ENCODE results near the gene TMEM147.
A peak's percentile ranks its signal among the peaks of the same experiment; 100 is the strongest.

The TMEM147 gene, protein sequence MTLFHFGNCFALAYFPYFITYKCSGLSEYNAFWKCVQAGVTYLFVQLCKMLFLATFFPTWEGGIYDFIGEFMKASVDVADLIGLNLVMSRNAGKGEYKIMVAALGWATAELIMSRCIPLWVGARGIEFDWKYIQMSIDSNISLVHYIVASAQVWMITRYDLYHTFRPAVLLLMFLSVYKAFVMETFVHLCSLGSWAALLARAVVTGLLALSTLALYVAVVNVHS
- long read RNA-seq, transcript TMEM147-201 (7 exons, 899 nt): major isoform, 76 of 84 reads
- long read RNA-seq, partial matches to known transcripts: 2 of 84 reads
- long read RNA-seq, other reads (novel, unspliced or antisense): 1 of 84 reads

DNA sequence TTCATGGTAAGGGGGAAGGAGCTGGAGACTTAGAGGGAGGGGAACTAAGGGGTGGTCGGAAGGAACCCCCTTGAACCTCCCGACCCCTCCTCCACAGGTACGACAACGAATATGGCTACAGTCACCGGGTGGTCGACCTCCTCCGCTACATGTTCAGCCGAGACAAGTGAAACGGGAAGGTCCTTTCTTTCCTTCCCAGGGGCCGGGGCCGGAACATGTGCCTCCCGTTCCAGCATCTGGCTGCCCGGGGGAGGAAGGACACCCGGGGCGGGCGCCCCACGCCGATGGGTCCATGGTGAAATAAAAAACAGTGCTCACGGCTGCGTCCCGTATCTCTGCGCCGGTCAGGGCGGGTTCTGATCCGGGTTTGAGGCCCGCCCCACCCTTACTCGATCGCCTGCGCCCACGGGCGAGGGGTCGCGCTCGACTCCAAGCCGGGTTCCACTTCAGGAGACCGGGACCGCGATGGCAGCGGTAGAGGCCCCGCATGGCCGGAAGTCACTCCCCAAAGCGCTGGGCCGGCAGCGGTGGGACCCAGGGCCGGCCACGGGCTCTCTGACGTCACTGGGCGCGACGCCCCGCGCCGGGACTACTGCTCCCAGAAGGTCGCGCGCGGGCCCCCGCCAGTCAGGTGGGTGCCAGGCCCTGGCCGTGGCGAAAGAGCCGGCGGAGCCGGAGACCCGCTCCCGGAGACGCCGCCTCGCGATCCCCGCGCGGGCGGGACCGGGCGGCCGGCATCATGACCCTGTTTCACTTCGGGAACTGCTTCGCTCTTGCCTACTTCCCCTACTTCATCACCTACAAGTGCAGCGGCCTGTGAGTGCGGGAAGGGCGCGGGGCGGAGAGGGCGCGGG, at the start of gene TMEM147:
TSS of gene TMEM147 (plus strand) at position 626 of the 854 bp plus-strand sequence. CDS start at position 740, 114 bp downstream.
- peak; percentile 88 to 91 for DNase-seq (ENCODE audit: low read depth in 1 of 2, low spot score in 1 of 2)
- TF ChIP-seq, protein P1, sequence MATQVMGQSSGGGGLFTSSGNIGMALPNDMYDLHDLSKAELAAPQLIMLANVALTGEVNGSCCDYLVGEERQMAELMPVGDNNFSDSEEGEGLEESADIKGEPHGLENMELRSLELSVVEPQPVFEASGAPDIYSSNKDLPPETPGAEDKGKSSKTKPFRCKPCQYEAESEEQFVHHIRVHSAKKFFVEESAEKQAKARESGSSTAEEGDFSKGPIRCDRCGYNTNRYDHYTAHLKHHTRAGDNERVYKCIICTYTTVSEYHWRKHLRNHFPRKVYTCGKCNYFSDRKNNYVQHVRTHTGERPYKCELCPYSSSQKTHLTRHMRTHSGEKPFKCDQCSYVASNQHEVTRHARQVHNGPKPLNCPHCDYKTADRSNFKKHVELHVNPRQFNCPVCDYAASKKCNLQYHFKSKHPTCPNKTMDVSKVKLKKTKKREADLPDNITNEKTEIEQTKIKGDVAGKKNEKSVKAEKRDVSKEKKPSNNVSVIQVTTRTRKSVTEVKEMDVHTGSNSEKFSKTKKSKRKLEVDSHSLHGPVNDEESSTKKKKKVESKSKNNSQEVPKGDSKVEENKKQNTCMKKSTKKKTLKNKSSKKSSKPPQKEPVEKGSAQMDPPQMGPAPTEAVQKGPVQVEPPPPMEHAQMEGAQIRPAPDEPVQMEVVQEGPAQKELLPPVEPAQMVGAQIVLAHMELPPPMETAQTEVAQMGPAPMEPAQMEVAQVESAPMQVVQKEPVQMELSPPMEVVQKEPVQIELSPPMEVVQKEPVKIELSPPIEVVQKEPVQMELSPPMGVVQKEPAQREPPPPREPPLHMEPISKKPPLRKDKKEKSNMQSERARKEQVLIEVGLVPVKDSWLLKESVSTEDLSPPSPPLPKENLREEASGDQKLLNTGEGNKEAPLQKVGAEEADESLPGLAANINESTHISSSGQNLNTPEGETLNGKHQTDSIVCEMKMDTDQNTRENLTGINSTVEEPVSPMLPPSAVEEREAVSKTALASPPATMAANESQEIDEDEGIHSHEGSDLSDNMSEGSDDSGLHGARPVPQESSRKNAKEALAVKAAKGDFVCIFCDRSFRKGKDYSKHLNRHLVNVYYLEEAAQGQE (IDR thresholded peaks at IDR 0.05; ENCODE audit: insufficient replicate concordance, low read depth): no peak
- TF ChIP-seq SPI1 (IDR thresholded peaks at IDR 0.05; ENCODE audit: borderline replicate concordance, low read depth) (no peak), GABPA (IDR thresholded peaks at IDR 0.05; ENCODE audit: low read depth) (0 out of 2 replicates have a peak, but pooled peaks have one; percentile 48), POLR2AphosphoS5 (IDR thresholded peaks at IDR 0.05; ENCODE audit: low read depth) (peak; percentile 75)
- TF ChIP-seq, protein P2, sequence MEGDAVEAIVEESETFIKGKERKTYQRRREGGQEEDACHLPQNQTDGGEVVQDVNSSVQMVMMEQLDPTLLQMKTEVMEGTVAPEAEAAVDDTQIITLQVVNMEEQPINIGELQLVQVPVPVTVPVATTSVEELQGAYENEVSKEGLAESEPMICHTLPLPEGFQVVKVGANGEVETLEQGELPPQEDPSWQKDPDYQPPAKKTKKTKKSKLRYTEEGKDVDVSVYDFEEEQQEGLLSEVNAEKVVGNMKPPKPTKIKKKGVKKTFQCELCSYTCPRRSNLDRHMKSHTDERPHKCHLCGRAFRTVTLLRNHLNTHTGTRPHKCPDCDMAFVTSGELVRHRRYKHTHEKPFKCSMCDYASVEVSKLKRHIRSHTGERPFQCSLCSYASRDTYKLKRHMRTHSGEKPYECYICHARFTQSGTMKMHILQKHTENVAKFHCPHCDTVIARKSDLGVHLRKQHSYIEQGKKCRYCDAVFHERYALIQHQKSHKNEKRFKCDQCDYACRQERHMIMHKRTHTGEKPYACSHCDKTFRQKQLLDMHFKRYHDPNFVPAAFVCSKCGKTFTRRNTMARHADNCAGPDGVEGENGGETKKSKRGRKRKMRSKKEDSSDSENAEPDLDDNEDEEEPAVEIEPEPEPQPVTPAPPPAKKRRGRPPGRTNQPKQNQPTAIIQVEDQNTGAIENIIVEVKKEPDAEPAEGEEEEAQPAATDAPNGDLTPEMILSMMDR (IDR thresholded peaks at IDR 0.05; ENCODE audit: insufficient read depth, low read length): no peak
- peak within 1 kb of the TSS; percentile 94 for H3K4me3 ChIP-seq (replicated peaks; ENCODE audit: insufficient read depth, low read length)
- no peaks in the 10 kb centered on the region for H3K27me3 ChIP-seq (ENCODE audit: insufficient read depth, poor library complexity, severe bottlenecking)
- H3K27ac ChIP-seq (replicated peaks): peak within 1 kb of the TSS; percentile 88

DNA sequence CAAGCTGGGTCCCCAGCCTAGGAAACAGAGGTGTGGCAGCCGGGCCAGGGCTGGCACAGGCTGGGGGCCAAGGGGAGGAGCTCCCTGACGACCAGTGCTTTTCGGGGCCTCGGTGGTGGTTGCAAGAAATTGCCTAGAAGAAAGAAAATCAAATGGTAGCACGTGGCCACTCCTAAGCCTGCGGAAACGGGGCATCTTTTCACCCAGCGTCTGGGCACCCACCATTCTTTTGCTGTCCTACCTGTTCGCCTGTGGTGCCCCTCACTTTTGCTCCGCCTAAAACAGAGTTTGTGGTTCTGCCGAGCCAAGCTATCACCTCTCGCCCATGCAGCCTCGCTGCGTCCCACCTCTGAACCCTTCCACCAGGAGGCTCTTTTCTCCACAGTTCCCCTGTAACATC, 48.0 kb upstream of the TMEM147 start:
- no peak overlapping the region for H3K4me3 ChIP-seq (replicated peaks; ENCODE audit: insufficient read depth, low read length)
- no peak overlapping the region for H3K27ac ChIP-seq (replicated peaks)
- TF ChIP-seq GABPA (IDR thresholded peaks at IDR 0.05; ENCODE audit: low read depth) (no peak), POLR2AphosphoS5 (IDR thresholded peaks at IDR 0.05; ENCODE audit: low read depth) (no peak), SPI1 (IDR thresholded peaks at IDR 0.05; ENCODE audit: borderline replicate concordance, low read depth) (no peak)
- TF ChIP-seq, protein P2 (IDR thresholded peaks at IDR 0.05; ENCODE audit: insufficient read depth, low read length): no peak
- TF ChIP-seq, protein P1 (IDR thresholded peaks at IDR 0.05; ENCODE audit: insufficient replicate concordance, low read depth): no peak
- peaks cover 2% of the 10 kb centered on the region for H3K27me3 ChIP-seq (ENCODE audit: insufficient read depth, poor library complexity, severe bottlenecking)
- no peak for DNase-seq (ENCODE audit: low read depth in 1 of 2, low spot score in 1 of 2)

DNA sequence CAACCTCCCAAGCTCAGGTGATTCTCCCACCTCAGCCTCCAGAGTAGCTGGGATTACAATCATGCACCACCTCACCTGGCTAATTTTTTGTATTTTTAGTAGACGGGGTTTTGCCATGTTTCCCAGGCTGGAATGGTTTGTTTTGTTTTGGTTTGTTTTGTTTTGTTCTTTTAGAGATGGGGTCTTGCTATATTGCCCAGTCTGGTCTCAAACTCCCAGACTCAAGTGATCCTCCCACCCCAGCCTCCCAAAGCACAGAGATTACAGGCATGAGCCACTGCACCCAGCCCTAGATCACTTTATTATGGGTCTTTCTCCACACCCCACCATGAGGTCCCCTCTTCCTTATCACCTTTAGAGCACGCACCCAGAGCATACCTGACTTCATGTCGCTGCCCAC, 47.2 kb upstream of the TMEM147 start:
- Histone ChIP-seq H3K4me3 (replicated peaks; ENCODE audit: insufficient read depth, low read length) (no peak overlapping the region), H3K27ac (replicated peaks) (no peak overlapping the region), H3K27me3 (ENCODE audit: insufficient read depth, poor library complexity, severe bottlenecking) (no peaks in the 10 kb centered on the region)
- DNase-seq (ENCODE audit: low read depth in 1 of 2, low spot score in 1 of 2): no peak
- TF ChIP-seq, protein P1 (IDR thresholded peaks at IDR 0.05; ENCODE audit: insufficient replicate concordance, low read depth): no peak
- TF ChIP-seq, protein P2 (IDR thresholded peaks at IDR 0.05; ENCODE audit: insufficient read depth, low read length): no peak
- TF ChIP-seq POLR2AphosphoS5 (IDR thresholded peaks at IDR 0.05; ENCODE audit: low read depth) (no peak), GABPA (IDR thresholded peaks at IDR 0.05; ENCODE audit: low read depth) (no peak), SPI1 (IDR thresholded peaks at IDR 0.05; ENCODE audit: borderline replicate concordance, low read depth) (no peak)

Data from HL-60 (cell line).